T1000 (cell line): ENCODE measurements around the gene SLC38A2.

ENCODE experiments used
- DNase-seq: peaks from one replicate; lab custom pipeline; 2025; ENCODE audit warnings: mixed read lengths; lab: John Stamatoyannopoulos, UW

The SLC38A2 gene

DNA sequence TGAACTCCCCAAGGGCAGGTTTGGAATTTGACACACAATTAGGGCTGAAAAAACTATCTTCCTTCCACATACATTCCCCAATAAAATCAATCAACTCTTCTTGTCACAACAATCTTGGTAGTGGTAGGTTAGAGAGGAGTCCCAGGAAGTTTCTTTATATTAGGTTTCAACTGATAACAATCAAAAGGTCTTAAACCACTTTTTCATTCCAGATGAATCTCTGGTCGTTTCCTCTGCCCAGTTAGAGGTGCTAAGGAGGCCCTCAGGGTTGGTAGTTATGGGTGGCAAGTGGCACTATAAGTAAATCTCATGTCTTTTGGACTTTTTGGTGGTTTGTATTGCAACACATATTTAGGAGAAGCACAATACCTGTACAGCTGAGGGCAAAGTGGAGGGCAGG, 1.7 kb upstream of the SLC38A2 start:
- DNase-seq: no peak

DNA sequence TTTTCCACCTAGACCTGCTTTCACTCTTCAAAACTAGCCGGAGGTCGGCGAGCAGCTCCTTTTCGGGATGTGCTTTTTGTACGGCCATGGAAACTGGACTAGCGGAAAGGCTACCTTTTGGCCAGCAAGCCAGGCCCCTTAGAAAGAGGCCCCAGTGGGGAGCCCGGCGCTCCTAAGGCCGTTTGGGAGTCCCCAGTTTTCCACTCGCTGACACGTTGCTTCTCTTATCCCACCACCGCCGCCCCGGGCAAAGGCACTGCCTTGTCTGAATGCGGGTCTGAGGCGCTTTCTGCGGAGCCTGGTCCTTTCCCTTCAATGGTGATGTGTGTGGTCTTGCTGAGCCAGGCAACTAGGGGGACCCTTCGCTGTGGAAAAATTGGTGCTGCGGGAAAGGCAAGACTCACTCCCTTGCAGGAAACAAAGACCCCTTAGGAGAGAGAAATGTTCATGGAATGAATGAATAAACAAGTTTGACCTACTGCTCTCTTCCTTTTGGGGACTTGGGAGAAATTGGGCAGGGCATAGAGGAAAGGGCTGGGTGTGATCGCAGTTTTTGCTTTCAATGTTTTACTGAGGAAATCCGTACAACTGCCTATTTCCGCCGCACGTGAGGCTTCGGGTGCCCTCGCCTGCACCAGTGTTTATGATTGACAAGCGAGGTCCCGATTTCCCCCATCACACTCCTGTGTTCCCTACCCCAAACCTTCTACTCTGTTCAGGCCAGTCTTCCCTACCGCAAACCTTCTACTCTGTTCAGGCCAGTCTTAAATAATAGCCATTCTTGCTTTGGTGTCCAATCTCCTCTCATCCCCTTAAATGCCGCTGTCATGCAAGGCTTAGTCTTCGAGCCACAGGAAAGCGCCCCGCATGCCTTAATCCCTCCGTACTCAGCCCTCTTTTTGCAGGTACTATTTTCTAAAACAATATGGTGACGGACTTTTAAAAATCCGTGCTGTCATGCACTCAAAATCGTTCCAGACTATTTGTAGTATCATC, 1.0 kb upstream of the SLC38A2 start:
- no peak for DNase-seq

DNA sequence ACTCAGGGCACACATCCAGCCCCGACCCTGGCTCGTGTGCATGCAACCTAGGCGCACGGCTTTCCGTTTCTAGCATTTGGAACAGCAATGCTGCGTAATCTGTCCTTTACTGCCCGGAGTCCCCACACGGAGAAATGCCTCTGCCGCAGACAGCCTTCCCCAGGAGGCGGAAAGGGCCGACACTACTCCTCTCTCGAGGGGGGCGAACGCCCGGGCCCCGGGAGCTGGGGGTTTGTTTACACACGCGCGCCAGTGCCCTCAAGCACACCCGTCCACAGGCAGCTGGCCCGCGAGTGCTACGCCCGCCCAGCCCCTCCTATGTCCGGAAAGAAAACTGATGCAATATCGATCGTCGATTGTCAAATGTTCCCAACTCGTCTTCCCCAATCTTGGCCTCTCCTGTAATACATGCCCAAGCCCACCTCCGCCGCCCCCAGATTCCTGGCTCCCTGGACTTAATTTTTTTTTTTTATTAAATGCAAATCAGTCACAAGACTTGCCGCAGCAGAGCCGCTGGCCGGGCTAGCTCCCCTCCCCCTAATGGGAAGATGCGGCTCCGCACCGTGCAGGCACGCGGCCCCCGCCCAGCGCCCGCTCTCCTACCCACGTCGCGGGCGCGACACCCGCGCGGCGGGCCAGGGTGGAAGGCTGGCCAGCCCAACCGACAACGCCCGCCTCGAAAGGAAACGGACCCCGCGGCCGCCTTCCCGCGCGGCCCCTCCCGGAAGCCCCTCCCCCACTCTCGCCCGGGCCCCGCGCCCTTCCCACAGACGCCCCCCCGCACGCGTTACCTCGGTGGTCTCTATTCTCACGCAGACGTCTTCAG, 642 bp downstream of the SLC38A2 start:
- DNase-seq: peak; percentile 44

DNA sequence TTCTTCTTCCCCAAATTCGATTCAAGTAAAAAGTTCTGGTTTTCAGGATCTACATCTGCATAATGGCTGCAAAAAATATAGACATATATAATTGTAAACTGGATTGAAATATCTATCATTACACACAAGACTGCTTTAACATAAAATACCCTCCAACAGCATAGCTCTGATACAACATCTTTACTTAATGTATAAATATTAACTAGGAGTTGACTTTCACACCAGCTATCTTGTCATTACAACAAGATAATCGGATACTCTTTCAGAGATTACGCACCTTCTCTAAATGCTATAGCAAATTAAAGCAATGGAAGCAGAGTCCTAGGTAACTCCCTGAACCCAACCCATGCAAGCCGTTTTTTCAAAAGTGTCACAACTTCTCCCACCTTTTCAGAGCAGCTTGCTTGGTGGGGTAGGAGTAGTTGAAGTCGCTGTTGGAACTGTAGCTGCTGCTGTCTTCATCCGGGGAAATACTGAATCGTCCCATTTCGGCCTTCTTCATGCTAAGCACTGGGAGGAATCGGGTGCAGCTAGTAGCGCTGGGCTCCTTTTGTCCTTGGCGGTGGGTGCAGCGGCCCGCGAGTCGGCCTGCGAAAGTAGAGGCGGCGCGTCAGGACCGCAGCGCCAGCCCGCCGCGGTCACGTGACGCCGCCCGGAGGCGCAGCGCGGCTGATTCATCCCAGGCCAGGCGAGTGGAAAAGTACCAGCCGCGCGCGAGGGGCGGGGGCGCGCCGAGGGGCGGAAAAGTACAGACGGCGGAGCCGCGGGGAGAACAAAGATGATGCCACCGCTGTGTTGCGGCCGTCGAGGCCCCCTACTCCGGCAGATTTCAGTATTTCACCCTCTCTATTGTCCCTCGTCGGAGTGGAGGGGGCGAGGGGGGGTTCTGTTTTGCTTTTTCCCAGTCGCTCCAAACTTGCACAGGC, 1.5 kb downstream of the SLC38A2 start:
- DNase-seq: peak; percentile 75

DNA sequence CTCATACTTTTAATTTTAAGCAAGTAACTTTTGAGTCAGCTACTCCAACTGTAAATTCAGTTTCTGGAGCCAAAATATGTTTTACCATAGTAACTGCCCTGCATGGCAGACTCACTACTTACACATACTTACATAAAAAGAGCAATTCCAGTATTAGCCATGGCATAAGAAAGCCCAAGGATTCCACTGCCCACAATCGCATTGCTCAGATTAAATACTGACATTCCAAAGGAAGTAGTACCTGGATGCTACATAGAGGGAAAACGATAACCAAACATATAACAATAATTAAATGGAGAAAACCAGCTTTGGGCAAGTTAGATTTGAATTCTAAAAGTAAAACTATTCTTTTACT, 2.2 kb downstream of the SLC38A2 start:
- no peak for DNase-seq

DNA sequence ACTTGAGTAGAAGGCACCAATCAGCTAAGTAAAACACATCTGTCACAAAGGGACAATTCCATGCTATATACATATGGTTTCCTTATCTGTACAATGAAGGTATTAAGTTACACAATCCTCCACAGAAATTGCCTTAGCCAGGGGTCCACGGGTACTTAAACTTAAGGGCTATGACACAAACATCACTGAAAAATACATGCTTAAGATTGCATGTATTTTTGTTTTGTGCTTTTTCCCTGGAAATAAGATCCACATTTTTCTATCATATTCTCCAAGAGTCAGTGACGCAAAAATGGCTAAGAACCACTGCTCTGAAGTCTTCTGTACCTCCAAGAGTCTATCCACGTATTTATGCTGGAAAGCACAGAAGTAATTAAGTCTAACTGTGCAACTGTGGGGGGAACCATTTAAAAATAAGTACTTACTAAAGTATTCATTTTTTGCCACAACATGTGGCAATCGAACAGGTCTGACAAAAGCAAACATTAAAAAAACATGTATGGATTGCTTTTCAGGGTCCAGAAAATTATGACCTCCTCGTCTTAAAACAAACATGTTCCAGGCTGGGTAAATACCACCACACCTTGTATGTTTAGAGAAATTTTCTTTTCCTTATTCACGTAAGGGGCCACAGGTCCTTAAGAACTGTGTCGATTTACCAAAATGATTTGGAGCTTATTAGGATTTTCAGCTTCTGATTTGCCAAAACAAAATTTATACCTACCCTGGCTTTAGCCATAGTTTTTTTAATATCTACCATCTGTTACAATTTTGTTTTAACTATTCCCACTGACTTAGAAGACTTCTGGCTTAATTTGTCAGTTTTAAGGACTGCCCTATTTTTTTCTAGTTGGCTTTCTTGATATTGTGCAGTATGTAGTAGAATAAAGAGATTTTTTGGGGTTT, 2.8 kb downstream of the SLC38A2 start:
- DNase-seq: no peak

DNA sequence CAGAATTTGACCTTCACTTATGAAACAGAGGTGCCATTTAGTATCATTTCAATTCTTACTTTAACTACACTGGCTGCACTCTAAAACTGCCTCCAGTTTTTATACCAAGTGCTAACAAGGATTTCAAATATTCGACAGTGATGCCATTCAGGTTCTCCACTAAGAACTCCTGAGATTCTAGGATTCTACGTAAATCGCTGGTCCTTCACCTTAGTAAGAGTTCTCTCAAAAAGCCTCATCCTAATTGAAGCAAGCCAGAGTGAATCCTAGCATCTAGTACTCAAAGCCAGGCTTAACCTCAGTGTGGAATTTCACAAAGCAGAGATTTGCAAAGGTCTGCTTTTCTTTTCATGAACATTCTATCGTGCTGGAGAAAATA, 3.5 kb downstream of the SLC38A2 start:
- DNase-seq: no peak

DNA sequence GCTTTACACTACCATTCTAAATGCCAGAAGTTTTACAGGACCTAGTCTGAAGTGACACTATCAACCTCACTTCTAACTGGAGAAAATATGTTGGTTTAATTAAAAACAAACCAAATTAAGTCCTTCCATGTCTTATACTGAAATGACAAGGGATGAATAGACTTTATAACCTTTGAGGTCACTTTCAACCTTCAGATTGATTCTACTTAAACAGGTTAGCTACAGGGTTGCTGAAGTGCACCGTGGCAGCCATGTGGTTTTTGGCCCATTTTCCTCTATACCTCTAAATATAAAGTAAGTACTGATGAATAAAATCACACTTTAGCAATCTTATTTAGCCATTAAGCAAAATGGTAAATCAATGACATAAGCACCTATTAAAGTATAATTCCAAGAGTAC, 3.9 kb downstream of the SLC38A2 start:
- no peak for DNase-seq

DNA sequence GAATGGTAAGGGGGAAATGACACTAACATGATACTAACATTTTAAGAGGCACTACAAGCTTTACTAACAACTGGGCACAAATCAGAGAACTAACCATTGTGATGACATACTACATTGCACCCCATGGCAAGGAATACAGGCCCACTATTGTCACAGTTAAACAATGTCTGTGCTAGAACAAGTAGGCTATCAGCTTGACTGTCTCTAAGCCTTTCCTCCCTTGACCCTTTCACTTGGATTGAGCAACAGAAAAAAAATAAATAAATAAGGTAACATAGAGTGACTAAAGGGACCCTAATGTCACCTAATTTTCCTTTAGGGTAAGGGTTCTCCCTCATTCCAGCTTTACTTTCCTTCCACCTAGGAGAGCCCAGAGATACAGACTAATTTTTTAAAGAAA, 4.4 kb downstream of the SLC38A2 start:
- no peak for DNase-seq

DNA sequence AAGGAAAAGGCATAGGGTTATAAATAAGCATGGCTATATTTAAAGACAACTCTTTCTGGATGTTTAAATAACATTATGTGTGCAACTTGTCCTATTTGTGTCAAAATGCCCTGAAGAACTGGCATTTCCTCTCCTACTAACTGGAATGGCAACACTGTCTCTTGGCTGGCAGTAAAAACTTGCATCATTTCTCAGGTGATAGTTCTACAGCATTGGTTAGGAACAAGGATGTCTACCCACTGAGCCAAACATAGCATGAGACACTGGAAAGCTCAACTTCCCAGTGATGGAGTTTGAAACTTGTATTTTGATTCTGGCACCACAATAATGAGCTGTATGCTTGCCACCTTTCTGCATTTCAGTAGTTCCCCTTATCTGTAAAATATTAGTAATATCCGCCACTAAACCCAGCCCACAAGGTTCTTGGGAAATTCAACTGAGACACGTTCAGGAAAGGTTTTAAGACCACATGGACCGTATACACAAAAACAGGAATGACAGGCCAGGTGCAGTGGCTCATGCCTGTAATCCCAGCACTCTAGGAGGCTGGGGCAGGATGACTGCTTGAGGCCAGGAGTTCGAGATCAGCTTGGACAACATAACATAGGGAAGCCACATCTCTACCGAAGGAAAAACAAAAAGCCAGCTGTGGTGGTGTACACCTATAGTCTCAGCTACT, 5.1 kb downstream of the SLC38A2 start:
- no peak for DNase-seq

DNA sequence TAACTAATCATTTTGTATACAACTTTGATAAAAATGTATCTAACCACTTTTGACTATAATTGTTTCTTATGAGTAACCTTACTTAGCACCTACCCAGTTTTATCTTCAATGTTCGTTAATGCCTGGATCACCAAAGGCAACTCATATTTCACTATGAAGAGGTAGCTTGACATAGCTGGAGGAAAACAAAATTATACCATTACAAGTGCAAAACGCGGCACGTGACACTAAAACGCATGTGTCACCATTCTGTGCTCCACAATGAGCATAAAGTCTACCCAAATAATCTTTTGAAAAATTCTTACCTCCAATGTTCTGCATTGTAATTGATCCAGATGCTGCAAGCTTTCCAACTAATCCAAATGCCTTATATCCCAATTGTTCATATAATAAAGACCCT, 5.8 kb downstream of the SLC38A2 start:
- DNase-seq: no peak

DNA sequence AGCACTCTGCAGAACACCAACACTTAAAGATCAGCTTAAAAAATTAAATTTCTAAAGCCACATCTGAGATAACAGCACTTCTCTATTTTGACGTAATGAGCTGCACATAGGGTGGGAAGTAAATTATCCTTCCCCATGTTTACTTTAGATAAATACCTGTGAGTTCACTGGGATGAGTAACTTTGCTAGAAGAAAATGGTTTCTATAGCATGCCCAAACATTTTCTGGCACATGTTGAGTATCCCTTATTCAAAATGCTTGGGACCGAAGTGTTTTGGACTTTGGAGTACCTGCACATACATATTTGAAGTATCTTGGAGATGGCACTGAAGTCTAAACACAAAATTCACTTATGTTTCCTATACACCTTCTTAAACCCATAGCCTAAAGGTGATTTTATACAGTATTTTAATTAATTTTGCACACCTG, 6.6 kb downstream of the SLC38A2 start:
- DNase-seq: no peak

DNA sequence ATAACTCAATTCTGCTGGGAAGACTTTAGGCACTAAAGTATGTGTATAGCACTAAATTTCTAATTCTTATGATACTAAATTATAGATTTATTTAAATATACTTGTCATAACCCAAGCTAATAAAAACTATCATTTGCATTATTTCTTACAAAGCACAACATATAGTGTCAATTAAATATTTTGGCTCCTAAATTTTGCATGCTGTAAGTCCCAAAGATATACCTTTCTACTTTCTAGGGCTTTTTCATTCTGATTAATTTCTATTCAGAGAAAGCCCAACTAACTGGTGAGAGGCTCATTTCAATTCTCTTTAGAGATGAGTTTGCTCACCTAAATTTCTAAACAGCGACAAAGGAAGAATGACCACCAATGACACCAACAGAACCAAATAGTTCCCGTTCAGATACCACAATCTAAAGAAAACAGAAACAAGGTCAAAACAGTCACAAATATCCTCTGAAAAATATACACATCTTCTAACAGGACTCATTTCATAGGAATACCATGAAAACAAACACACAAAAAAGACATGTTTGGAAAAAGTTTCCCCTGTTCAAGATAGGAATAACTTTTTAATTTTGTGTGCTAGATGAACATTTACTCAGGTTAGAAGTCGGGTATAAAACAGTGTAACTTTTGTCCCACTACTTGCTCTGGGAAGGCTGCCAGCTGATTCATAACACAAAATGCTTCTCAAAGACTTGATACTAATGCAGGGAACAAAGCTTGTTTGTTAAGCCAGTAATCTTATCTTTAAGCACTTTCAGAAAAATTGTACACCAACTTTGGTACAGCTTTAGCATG, 7.6 kb downstream of the SLC38A2 start:
- DNase-seq: peak; percentile 13

DNA sequence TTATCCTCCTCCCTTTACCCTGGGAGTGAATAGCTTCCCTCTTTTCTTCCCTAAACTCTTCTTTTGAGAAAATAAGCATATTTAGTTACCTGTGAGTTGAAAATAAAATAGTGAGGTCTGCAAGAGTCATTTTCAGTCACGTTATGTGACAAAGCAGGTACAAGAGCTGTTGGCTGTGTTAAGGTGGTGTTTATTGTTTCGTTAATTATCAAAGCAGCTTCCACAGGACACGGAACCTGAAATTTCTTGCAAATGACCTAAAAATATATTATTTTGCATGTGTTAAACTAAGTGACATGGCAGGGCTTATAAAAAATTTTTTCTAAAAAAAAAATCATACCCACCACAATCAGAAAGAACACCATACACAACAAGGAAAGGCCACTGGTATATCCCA, 8.3 kb downstream of the SLC38A2 start:
- DNase-seq: no peak

DNA sequence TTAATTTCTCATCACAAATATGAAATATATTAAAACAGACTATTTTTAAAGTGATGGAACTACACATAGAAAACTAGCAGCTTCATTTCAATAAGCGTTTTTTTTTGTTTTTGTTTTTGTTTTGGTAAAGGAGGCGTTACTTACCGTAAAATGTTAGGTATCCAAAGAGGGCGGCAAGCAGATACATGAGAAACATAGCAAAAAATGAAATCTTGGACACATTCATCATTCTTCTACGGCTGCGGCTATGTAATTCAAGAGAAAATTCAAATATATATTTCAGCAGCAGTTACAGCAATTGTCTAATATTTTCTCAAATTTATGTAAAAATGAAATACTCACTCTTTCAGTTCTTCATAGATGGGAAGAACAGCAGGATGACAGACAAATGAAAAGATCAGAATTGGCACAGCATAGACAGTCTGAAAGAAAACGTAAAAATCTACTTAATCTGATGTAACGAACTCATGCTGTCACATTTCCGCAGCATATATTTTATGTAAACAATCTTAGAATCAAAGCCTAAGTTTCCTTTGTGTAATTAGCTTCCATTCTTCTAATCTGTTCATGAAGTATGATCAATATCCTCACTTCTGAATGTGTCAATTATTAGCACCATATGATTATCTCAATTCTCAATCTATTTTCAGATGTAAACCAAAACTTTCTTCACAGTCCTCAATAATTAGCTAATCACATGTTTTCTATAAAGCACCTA, 8.8 kb downstream of the SLC38A2 start:
- DNase-seq: no peak

DNA sequence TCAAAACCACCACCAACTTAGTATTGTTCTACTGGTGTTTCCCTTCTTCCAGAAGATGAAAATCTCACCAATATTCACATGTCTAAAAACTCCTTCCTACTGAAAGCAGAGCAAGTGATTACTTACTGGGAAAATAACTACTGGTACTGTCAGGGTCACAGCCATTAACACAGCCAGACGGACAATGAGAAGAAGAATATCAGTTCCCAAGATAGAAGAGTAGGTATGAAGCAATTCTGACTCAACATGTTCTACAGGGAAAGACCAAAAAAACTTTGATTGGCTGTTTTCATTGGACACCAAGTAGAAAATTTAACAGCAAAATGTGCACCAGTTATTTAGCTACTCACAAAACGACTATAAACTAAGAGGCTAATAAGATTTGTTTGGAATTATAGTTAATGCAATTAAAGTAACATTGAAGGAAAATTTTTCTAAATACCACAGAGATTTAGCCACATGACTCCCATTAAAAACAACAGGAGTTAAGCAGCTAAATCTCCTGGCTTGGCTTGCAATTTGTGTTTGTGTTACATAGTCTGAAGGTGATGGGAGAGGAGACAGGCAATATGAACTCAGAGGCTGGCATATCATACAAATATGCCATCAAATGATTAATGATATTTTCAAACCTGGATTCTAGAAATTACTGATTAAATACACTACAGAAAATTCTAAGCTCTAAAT, 9.5 kb downstream of the SLC38A2 start:
- no peak for DNase-seq

DNA sequence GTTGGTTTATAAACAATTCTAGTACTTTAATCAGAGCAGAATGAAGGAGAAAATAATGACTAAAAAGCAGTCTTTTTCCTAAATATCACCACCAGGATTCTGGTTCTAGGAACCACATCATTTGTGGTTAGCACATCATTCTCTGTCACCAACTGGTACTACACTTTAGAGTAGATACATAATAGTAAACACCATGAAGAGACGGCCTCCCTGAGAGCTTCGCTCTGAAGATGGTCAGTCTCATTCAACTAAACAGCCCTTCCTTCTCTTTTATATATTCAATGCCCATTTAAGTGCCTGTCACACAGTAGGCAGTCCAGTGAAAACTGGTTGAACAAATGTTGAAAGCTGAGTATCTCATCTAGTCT, 10.9 kb downstream of the SLC38A2 start:
- no peak for DNase-seq
